GM20000 (cell line): ENCODE data around the gene ZSWIM7.

Experiments
- DNase-seq: peaks from one replicate; pipeline ENCODE4 v3.0.0; 2012; ENCODE audit warnings: low spot score
- TF ChIP-seq, protein P1 (sequence below): IDR thresholded peaks from 2 replicates; pipeline ENCODE4 v1.5.1; 2012; ENCODE audit warnings: mild to moderate bottlenecking, control low read depth; ENCODE audit errors: extremely low read depth, missing control alignments

Gene ZSWIM7

DNA sequence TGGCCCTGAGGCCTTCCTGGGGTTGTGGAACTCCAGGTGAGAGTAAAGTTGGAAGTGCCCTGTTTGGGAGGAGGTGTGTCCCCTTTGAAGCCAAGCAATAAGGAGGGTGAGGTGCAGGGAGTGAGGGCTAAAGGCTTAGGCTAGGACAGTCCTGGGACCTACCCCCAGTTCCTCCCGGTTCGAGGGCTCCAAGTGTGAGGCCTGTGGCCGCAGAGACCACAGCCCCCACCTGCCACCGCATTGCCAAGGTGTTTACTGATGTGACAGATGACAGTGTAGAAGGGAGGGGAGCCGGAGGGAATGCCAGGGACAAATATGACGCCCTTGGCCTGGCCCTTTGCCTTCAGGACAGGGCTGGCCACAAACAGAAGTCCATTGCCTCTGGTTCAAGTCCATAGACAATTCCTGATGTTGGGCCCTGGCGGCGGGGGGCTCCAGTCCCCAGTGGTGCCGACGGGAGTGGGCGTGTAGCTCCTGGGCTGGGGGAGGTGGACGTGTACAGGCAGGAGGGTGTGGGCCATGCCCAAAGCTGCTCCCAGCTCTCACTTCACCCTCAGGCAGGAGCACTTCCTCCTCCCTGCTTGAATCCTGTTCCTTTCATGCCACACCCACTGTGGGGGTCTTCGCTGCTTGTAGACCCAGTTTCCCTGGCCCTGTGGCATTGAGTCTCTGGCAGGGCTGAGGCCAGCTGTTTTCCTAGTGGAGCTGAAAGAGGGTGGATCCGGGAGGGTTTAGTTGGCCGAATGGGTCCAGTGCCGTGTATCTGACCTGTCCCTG is 51.3 kb downstream of the ZSWIM7 start:
- DNase-seq: no peak
- TF ChIP-seq, protein P1, sequence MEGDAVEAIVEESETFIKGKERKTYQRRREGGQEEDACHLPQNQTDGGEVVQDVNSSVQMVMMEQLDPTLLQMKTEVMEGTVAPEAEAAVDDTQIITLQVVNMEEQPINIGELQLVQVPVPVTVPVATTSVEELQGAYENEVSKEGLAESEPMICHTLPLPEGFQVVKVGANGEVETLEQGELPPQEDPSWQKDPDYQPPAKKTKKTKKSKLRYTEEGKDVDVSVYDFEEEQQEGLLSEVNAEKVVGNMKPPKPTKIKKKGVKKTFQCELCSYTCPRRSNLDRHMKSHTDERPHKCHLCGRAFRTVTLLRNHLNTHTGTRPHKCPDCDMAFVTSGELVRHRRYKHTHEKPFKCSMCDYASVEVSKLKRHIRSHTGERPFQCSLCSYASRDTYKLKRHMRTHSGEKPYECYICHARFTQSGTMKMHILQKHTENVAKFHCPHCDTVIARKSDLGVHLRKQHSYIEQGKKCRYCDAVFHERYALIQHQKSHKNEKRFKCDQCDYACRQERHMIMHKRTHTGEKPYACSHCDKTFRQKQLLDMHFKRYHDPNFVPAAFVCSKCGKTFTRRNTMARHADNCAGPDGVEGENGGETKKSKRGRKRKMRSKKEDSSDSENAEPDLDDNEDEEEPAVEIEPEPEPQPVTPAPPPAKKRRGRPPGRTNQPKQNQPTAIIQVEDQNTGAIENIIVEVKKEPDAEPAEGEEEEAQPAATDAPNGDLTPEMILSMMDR: no peak

DNA sequence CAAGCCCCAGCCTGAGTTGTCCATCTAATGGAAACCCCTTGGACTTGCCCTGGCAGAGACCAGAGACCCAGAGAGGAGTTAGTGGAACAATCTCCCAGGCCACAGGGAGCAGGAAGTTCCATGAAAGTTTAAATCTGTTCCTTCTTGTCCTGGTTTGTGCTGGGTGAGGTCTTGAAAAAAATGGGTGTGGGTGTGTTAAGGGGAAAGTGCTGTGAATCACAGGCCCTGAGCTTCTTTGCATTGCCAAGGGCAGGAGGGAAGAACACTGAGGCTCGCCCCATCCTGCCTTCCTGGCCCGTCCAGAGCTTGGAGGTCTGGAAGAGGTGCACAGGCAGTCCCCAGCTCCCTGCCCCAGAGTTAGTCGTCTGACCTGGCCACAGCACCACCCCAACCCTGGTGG is 52.2 kb downstream of the ZSWIM7 start:
- TF ChIP-seq, protein P1: no peak
- no peak for DNase-seq

DNA sequence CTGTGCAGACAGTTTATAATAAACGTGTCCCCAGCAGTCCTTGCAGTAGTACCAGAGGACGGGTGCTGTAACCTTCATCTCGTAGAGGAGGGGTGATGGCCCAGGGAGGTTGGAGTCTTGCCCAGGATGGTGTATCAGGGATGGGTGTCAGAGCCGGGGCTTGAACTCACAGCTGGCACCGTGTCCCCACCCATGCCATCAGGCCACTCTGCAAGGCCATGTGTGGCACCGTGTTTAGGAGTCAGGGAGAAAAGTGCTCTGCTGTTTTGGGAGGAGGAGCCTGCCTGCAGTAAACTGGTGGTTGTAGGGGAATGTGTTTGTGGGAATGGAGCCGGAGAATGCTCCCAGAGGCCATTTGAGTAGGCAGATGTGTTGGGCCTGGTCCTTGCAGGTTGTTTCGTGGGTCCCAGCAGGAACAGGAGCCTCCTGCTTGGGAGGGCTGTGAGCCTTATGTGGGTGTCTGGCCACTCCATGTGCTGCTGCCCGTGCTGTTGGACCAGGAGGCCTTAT is 52.8 kb downstream of the ZSWIM7 start:
- no peak for DNase-seq
- TF ChIP-seq, protein P1: no peak

DNA sequence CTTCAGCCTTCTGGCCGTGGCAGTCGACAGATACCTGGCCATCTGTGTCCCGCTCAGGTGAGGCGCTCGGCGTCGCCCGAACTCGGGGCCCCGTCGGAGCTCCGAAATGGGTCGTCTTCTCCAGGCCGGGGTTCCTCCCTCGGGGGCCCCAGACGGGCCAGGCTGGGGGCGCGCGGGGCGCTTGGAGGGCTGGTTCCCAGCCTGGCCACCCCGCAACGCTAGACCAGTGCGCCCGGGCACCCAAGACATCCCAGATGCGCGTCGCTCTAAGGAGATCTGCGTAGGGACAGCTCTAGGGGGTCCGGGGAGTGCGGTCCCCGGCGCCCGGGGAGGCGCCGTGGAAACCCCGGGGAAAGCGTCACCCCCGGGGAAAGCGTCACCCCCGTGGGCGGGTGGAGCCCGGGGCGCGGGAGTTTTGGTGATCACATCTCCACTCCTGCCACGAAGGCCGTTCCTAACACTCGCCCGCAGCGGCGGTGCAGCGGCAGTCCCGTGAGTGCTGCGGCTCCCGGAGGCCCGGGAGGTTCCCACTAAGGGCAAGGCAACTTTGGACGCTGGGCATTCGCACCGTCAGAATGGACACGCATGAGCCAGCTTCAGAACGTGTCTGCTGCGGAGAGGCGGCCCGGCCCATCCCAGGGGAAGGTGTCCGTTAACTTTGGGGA is 53.8 kb downstream of the ZSWIM7 start:
- peak; percentile 41 for DNase-seq
- TF ChIP-seq, protein P1: no peak

DNA sequence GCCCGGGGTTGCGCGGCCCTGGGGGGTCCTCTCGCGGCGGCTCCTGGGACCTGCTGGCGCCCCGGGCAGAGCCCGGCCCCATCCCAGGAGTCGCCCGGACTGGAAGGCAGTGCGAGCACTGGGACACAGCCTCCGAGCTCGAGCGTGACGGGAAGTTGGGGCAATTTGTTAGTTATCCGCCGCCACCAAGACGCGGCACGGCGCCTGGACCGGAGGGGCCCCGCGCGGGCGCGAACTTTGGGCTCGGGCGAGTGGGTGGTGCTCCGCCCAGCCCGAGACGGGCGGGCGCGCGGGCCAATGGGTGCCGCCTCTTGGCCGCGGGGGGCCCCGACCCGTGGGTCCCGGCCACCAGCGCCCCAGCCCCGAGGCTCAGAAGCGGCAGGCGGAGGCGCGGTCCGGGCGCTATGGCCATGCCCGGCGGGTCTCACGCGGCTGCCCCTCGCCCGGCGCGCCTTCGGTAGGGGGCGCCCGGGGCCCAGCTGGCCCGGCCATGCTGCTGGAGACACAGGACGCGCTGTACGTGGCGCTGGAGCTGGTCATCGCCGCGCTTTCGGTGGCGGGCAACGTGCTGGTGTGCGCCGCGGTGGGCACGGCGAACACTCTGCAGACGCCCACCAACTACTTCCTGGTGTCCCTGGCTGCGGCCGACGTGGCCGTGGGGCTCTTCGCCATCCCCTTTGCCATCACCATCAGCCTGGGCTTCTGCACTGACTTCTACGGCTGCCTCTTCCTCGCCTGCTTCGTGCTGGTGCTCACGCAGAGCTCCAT is 54.6 kb downstream of the ZSWIM7 start, which contains the start of gene ADORA2B:
ADORA2B (plus strand) TSS at position 372 of the 768 bp plus-strand sequence; CDS start at position 491, 119 bp downstream.
- peak; percentile 87 for DNase-seq
- TF ChIP-seq, protein P1: peak; percentile 67

DNA sequence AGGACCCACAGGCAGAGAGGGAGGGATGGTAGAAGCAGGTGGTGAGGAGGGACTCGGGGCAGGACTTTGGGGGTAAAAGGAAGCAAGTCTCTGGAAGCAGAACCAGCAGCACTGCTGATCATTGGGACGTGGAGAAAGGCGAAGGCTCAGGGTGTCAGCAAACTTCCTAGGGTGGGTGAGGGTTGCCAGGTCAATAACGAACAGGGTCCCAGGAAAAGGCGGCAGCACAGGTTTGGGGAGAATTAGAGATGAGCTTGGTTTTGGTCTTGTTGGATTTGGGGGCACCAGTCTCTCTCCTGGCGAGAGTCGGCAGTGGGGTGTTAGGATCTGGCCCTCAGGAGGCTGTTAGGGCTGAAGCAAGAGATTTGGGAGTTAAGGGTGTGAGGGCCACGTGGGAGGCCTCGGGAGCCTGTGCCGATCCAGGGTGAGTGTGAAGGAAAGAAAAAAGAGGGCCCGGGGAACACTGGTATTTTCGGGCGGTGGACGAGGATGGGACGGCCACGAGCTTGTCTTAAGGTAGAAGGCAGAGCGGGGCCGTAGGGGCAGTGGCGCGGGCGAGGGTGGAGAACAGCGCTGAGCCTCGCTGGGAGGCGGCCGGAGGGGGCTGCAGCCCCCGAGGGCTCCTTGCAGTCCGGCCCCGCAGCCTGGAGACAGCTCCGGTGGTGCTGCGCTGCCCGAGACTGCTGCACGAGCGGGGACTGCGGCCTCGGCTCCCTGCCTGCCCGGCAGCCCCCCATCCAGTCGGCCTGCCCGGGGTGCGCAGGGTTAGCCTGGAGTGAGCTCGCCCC is 55.3 kb downstream of the ZSWIM7 start:
- DNase-seq: no peak
- TF ChIP-seq, protein P1: no peak
